HL-60 (cell line): ENCODE results near the gene EVC.

ENCODE experiments used
- DNase-seq, 2 experiments: peaks; one replicate each; pipeline ENCODE4 v3.0.0-alpha.2; 2010 to 2020; ENCODE audit warnings: low read depth in 1 of 2, low spot score in 1 of 2
- H3K27ac ChIP-seq: fragments of 250-450 bp; sonication (Bioruptor Pico); replicated peaks from 2 replicates; pipeline ENCODE4 v1.5.1; 2020; ENCODE audit warnings: mild to moderate bottlenecking, moderate library complexity
- H3K27me3 ChIP-seq: fragments of 250-450 bp; sonication (Bioruptor Pico); 2 replicates; pipeline ENCODE4 v1.5.1; 2021; ENCODE audit warnings: mild to moderate bottlenecking, moderate library complexity; ENCODE audit not compliant: insufficient read depth, poor library complexity, severe bottlenecking
- H3K4me3 ChIP-seq: replicated peaks from 2 replicates; pipeline ENCODE4 v1.5.1; 2011; ENCODE audit warnings: mild to moderate bottlenecking, control low read depth, low read length; ENCODE audit not compliant: insufficient read depth
- GABPA ChIP-seq: IDR thresholded peaks from 2 replicates; pipeline ENCODE4 v1.6.1; 2012; ENCODE audit warnings: low read depth
- POLR2AphosphoS5 ChIP-seq: IDR thresholded peaks from 2 replicates; pipeline ENCODE4 v1.6.1; 2012; ENCODE audit warnings: low read depth
- SPI1 ChIP-seq: IDR thresholded peaks from 2 replicates; pipeline ENCODE4 v1.6.1; 2012; ENCODE audit warnings: low read depth, mild to moderate bottlenecking, borderline replicate concordance
- TF ChIP-seq, protein P1 (sequence below): IDR thresholded peaks from one replicate; pipeline ENCODE4 v1.5.1; 2011; ENCODE audit warnings: low read length, control low read depth, inconsistent platforms; ENCODE audit not compliant: insufficient read depth
- TF ChIP-seq, protein P2 (sequence below): IDR thresholded peaks from 2 replicates; pipeline ENCODE4 v1.6.1; 2012; ENCODE audit warnings: low read depth; ENCODE audit not compliant: insufficient replicate concordance

The EVC gene

DNA sequence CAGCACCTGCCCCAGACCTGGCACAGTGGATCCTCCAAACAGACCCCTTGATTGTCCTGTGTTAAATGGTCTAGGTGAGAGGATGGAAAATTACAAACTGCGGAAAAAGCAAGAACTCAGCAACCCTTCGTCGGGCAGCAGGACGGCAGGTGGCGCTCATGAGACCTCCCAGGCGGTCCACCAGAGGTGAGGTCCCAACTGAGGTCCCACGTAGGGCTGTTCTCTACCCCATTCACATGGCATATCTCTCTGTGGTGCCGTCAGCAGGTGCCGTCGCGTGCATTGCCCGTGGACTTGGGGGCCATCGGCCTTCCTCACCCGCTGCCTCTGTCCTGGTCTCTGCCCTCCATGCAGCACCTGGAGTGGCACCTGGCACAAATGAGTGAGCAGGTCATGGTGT is 93.7 kb downstream of the EVC start:
- no peak for DNase-seq
- H3K27ac ChIP-seq, result no peak overlapping the region
- TF ChIP-seq, protein P1, sequence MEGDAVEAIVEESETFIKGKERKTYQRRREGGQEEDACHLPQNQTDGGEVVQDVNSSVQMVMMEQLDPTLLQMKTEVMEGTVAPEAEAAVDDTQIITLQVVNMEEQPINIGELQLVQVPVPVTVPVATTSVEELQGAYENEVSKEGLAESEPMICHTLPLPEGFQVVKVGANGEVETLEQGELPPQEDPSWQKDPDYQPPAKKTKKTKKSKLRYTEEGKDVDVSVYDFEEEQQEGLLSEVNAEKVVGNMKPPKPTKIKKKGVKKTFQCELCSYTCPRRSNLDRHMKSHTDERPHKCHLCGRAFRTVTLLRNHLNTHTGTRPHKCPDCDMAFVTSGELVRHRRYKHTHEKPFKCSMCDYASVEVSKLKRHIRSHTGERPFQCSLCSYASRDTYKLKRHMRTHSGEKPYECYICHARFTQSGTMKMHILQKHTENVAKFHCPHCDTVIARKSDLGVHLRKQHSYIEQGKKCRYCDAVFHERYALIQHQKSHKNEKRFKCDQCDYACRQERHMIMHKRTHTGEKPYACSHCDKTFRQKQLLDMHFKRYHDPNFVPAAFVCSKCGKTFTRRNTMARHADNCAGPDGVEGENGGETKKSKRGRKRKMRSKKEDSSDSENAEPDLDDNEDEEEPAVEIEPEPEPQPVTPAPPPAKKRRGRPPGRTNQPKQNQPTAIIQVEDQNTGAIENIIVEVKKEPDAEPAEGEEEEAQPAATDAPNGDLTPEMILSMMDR, result no peak
- TF ChIP-seq SPI1, result no peak
- H3K4me3 ChIP-seq, result no peak overlapping the region
- no peaks in the 10 kb centered on the region for H3K27me3 ChIP-seq

DNA sequence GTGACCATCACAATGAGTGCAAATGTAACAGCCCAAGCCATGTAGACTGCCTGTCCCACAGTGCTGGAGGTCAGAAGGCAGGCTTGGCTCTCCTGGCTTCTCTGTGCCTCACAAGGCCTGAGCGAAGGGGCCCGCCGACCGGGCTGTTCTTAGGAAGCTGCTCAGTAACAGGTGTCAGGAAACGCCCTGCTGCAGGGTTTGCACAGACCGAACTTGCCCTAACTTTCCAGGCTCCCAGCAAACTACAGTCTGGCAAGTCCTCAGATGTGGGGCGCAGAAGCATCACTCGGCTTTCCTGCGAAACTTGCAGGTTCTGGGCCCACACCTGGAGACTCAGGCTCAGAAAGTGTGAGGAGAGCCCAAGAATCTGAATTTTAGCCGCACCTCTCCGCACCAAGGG is 94.3 kb downstream of the EVC start:
- H3K27ac ChIP-seq, result no peak overlapping the region
- DNase-seq, result no peak
- no peak overlapping the region for H3K4me3 ChIP-seq
- TF ChIP-seq, protein P1, result no peak
- no peak for TF ChIP-seq GABPA
- TF ChIP-seq, protein P2, sequence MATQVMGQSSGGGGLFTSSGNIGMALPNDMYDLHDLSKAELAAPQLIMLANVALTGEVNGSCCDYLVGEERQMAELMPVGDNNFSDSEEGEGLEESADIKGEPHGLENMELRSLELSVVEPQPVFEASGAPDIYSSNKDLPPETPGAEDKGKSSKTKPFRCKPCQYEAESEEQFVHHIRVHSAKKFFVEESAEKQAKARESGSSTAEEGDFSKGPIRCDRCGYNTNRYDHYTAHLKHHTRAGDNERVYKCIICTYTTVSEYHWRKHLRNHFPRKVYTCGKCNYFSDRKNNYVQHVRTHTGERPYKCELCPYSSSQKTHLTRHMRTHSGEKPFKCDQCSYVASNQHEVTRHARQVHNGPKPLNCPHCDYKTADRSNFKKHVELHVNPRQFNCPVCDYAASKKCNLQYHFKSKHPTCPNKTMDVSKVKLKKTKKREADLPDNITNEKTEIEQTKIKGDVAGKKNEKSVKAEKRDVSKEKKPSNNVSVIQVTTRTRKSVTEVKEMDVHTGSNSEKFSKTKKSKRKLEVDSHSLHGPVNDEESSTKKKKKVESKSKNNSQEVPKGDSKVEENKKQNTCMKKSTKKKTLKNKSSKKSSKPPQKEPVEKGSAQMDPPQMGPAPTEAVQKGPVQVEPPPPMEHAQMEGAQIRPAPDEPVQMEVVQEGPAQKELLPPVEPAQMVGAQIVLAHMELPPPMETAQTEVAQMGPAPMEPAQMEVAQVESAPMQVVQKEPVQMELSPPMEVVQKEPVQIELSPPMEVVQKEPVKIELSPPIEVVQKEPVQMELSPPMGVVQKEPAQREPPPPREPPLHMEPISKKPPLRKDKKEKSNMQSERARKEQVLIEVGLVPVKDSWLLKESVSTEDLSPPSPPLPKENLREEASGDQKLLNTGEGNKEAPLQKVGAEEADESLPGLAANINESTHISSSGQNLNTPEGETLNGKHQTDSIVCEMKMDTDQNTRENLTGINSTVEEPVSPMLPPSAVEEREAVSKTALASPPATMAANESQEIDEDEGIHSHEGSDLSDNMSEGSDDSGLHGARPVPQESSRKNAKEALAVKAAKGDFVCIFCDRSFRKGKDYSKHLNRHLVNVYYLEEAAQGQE, result no peak
- no peak for TF ChIP-seq POLR2AphosphoS5
- TF ChIP-seq SPI1, result no peak
- H3K27me3 ChIP-seq, result no peaks in the 10 kb centered on the region

DNA sequence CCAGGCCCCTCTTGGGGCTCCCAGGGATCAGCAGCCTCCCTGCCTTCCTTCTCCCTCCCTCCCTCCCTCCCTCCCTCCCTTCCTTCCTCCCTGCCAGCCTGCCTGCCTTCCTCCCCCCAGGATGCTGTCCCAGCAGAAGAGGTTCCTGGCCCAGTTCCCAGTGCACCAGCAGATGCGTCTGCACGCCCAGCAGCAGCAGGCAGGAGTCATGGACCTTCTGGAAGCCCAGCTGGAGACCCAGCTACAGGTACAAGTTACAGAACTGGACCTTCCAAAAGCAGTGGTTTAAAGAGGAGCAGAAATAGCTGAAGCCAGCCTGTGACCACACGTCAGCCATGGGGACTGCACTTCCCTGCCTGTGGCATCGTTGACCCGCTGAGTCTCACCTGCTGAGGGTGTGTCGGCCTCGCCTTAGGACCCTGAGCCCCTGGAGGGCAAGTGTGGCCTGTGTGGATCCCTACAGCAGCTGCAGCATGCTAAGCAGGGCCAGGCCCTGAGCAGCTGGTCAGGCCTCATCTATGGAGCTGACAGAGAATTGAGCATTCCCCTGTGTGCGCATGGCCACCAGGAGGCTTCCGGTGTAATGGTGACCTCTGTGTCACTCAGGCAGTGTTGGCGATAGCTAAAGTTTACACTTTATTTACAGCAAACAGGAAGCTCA is 97.2 kb downstream of the EVC start:
- Histone ChIP-seq H3K4me3 (no peak overlapping the region), H3K27me3 (no peaks in the 10 kb centered on the region), H3K27ac (no peak overlapping the region)
- DNase-seq, result no peak
- TF ChIP-seq GABPA, result no peak
- TF ChIP-seq, protein P1, result no peak
- TF ChIP-seq POLR2AphosphoS5, result no peak
- no peak for TF ChIP-seq SPI1
- TF ChIP-seq, protein P2, result no peak

DNA sequence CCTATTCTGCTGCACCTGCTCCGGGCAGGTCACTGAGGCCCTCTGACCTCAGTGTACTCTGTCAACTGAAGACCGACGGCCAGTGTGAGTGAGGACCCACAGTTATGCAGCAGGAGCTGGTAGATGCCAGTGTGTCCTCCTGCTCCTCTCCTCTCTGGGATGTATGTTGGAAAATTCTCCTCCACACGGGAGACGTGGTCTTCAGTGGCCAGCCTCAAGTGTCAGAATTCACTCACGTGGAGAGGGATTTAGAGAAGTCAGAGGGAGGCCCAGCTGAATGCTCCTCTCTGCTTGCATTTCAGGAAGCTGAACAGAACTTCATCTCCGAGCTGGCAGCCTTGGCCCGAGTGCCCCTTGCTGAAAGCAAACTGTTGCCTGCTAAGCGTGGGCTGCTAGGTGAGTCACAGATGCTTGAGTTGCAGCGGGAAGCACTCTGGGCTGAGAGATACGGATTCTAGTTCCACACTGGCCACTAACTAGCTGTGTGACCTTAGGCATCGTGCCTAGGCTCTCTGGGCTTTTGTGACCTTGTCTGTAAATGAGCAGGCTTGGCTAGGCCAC is 98.3 kb downstream of the EVC start:
- H3K27me3 ChIP-seq, result no peaks in the 10 kb centered on the region
- no peak for DNase-seq
- no peak overlapping the region for H3K4me3 ChIP-seq
- H3K27ac ChIP-seq, result no peak overlapping the region
- TF ChIP-seq GABPA, result no peak
- TF ChIP-seq, protein P2, result no peak
- TF ChIP-seq SPI1, result no peak
- no peak for TF ChIP-seq POLR2AphosphoS5
- TF ChIP-seq, protein P1, result no peak
